GM23248 (cell line): Measurements from ENCODE around the gene TRAM2.

ENCODE experiments used
- EZH2 ChIP-seq: fragments of 200-600 bp; sonication (generic); IDR thresholded peaks from 2 replicates; pipeline ENCODE4 v1.6.1; 2018; ENCODE audit warnings: antibody characterized with exemption, mild to moderate bottlenecking; ENCODE audit not compliant: insufficient read depth, poor library complexity, severe bottlenecking
- EZH2phosphoT487 ChIP-seq: fragments of 200-600 bp; sonication (generic); IDR thresholded peaks from 2 replicates; pipeline ENCODE4 v1.6.1; 2018; ENCODE audit warnings: antibody characterized with exemption, moderate library complexity, mild to moderate bottlenecking, low read depth; ENCODE audit not compliant: insufficient read depth

- no peak for TF ChIP-seq EZH2
- no peak for TF ChIP-seq EZH2phosphoT487
These were observed 69.2 kb downstream of the TRAM2 start for GRCh38 chr6:52507557-52508260.
